Adrenal gland (tissue), 5 donors: ENCODE data around the gene KLHDC10.

Source experiments
- CTCF ChIP-seq, 6 experiments: fragments of 450-650 bp in 4 of 6; fragments of 200-600 bp in 2 of 6; sonication (generic) in 1 of 6; IDR thresholded peaks; 1 replicate in 5 of 6; 2 replicates in 1 of 6; pipeline versions ENCODE4 v1.5.1 to v1.8.0; 2016 to 2021; ENCODE audit warnings: antibody characterized with exemption in 6 of 6, mild to moderate bottlenecking in 2 of 6, moderate library complexity in 1 of 6
- POLR2A ChIP-seq, 2 donors: fragments of 450-650 bp; IDR thresholded peaks; one replicate each; pipeline ENCODE4 v1.6.1; 2017; ENCODE audit warnings: antibody characterized with exemption in 2 of 2, mild to moderate bottlenecking in 2 of 2, moderate library complexity in 1 of 2
- donor health status: DM: no; HTN: no; CAD: no.

GRCh38 chr7:130048906-130049305, 21.4 kb upstream of the KLHDC10 start:
- TF ChIP-seq CTCF (IDR thresholded peaks at IDR 0.05) = no peak
- no peak for TF ChIP-seq POLR2A (IDR thresholded peaks at IDR 0.05)
